Vagina (tissue), 2 donors: ENCODE results near the gene TSEN54. TPM values are rescaled to one million over a fixed set of nuclear protein-coding genes. Genes with fewer than 3 reads are reported as not detected.

Experiments
- DNase-seq, 2 donors: peaks; one replicate each; pipeline ENCODE4 v3.0.0-alpha.2; 2017; ENCODE audit errors: extremely low spot score in 2 of 2
- H3K27ac ChIP-seq: fragments of 200-600 bp; sonication (generic); one replicate; pipeline ENCODE4 v1.5.1; 2019
- H3K27me3 ChIP-seq: fragments of 200-600 bp; sonication (generic); one replicate; pipeline ENCODE4 v1.5.1; 2019
- H3K36me3 ChIP-seq, 2 donors: fragments of 200-600 bp; sonication (generic); one replicate each; pipeline ENCODE4 v1.5.1; 2017 to 2019
- H3K4me1 ChIP-seq: fragments of 200-600 bp; sonication (generic); one replicate; pipeline ENCODE4 v1.5.1; 2019
- H3K4me3 ChIP-seq, 2 donors: fragments of 200-600 bp; sonication (generic); 1 replicate in 1 of 2; 2 replicates in 1 of 2; pipeline ENCODE4 v1.5.1; 2016 to 2019
- H3K9me3 ChIP-seq: fragments of 200-600 bp; sonication (generic); one replicate; pipeline ENCODE4 v1.5.1; 2019
- CTCF ChIP-seq, 3 experiments: fragments of 450-650 bp in 2 of 3; fragments of 200-600 bp in 1 of 3; sonication (generic) in 1 of 3; IDR thresholded peaks; one replicate each; pipeline ENCODE4 v1.5.1; 2017 to 2019; ENCODE audit warnings: antibody characterized with exemption in 3 of 3, mild to moderate bottlenecking in 2 of 3, moderate library complexity in 2 of 3
- POLR2A ChIP-seq, 2 donors: fragments of 450-650 bp; IDR thresholded peaks; one replicate each; pipeline ENCODE4 v1.6.1; 2017; ENCODE audit warnings: antibody characterized with exemption in 2 of 2, mild to moderate bottlenecking in 2 of 2, moderate library complexity in 2 of 2
- POLR2AphosphoS5 ChIP-seq, 2 donors: sonication (generic); formaldehyde crosslinking; IDR thresholded peaks; one replicate each; pipeline ENCODE4 v1.9.0; 2017; ENCODE audit warnings: antibody characterized with exemption in 2 of 2, mild to moderate bottlenecking in 2 of 2, low read depth in 1 of 2; ENCODE audit not compliant: insufficient read depth in 1 of 2
- intact Hi-C: fragments of 100-400 bp; cut with DNase I; formaldehyde crosslinking; loops from one replicate; pipeline ENCODE4 v1.15.1; 2023
- total RNA-seq: library from RNA; depleted of rRNA; stranded (reverse); fragments of >200 nt; gene quantifications from one replicate; pipeline ENCODE4 v1.2.3, GENCODE V29; 2016

Gene TSEN54
- total RNA-seq, 1 donor from 2014 or later, result 30.9 TPM

DNA sequence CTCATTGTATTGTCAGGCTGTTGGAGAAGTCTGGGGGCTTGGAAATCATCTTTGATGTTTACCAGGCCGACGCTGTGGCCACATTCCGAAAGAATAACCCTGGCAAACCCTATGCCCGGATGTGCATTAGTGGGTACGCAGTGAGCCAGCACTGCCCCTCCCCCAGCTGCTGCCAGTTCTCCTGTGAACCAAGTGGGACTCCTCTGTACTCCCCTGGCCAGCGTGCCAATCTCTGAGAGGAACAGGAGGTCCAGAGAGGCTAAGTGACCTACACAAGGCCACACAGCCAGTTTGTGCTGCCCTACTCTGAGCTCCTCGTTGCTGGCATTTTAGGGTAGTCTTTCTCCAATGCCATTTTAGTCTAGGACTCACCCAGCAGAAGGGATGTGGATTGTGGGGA, 7.3 kb downstream of the TSEN54 start:
- intact Hi-C loops, result loop anchor here (5.0 kb wide), 1 partner anchor 64 kb away; the partner anchor contains the start of gene MYO15B
- Histone ChIP-seq H3K9me3 (no peaks in the 10 kb centered on the region), H3K4me3 (no peak overlapping the region), H3K4me1 (peaks cover 28% of the 10 kb centered on the region), H3K27ac (no peak overlapping the region), H3K36me3 (peaks cover 0 to 10% of the 10 kb centered on the region in 2 donors), H3K27me3 (no peaks in the 10 kb centered on the region)
- TF ChIP-seq POLR2A (IDR thresholded peaks at IDR 0.05), result no peak
- no peak for TF ChIP-seq CTCF (IDR thresholded peaks at IDR 0.05)
- no peak for TF ChIP-seq POLR2AphosphoS5 (IDR thresholded peaks at IDR 0.05; ENCODE audit: insufficient read depth in 1 of 2, low read depth in 1 of 2)
- no peak for DNase-seq

DNA sequence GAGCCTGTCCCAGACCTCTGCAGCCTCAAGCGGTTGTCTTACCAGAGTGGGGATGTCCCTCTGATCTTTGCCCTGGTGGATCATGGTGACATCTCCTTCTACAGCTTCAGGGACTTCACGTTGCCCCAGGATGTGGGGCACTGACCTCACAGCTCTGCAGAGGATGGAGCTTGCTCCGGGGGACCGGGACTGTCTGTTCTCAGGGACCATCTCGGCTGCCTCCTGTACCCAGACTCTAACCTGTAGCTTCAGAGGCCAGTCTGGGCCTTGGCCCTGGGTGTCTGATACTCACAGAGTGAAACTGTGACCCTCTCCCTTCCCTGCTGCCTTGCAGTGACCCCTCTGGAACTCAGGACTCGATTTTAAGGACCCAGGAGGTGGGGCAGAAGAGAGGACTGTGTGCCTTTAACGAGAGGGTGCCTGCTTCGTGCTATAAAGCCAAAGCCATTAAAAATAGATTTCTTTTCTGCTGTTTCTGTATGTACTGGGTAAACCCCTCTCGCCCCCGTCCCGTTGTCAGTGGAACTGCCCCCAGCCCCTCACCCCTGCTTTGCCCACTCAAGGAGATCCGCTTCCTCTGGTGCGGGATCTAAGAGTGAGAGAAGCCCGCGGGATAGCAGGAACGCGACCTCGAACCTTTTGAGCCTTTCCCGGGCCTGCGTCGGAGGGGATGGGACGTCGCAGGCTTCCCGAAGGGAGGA, 8.1 kb downstream of the TSEN54 start:
- H3K4me3 ChIP-seq, result peak overlapping the region; percentile 68 to 88
- H3K27me3 ChIP-seq, result no peaks in the 10 kb centered on the region
- intact Hi-C loops, result loop anchor here (5.0 kb wide), 1 partner anchor 63 kb away; the partner anchor contains the start of gene MYO15B
- peaks cover 28% of the 10 kb centered on the region for H3K4me1 ChIP-seq
- no peaks in the 10 kb centered on the region for H3K9me3 ChIP-seq
- TF ChIP-seq POLR2AphosphoS5 (IDR thresholded peaks at IDR 0.05; ENCODE audit: insufficient read depth in 1 of 2, low read depth in 1 of 2), result no peak
- TF ChIP-seq POLR2A (IDR thresholded peaks at IDR 0.05), result no peak
- TF ChIP-seq CTCF (IDR thresholded peaks at IDR 0.05), result no peak
- H3K36me3 ChIP-seq, result peaks cover 0 to 6% of the 10 kb centered on the region in 2 donors
- no peak for DNase-seq
- H3K27ac ChIP-seq, result peak overlapping the region; percentile 83

DNA sequence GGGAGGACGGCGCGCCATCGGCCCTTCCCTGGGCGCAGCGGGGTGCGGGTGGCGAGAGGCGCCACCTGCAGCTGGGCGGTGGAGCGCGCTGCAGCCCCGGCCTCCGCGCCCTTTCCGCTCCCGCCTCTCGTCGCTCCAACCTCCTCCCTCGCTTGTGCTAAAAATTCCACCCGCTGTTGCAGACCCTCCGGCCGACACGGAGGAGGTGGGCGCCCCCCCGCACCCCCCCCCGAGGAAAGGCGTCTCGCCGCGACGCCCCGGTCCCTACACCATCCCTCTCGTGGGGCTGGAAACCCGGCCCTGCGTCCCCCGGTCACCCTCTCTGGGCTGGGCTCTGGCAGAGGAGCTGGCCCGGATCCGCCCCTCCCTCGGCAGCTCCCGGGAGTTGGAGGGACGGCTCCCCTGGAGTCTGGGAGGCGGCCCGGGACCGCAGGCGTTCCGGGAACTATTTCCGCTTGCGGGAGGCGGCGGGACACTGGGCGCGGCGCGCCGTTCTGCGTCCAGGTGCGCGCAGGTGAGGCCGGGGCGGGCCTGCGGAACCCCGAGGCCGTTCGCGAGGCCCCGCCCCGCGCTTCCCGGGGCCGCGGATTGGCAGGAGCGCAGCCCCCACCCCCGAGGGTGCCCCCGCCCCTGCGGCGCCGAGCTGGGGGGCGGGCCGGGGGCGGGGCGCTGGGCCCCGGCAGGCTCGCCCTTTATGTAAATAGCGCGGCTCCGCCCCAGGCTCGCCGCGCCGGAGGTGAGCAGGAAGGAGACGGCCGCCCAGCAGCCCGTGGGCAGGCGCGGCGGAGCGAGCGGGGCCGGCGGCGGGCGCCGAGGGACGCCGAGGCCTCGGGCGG, 8.9 kb downstream of the TSEN54 start, which contains the start of gene LLGL2:
Gene LLGL2 (plus strand): TSS at position 728 of the 836 bp plus-strand sequence. CDS start 17,730 bp downstream, outside the sequence.
- Histone ChIP-seq H3K4me1 (peaks cover 28% of the 10 kb centered on the region), H3K27me3 (no peaks in the 10 kb centered on the region), H3K36me3 (no peaks in the 10 kb centered on the region), H3K9me3 (no peaks in the 10 kb centered on the region), H3K27ac (peak within 1 kb of the TSS; percentile 83), H3K4me3 (peak within 1 kb of the TSS; percentile 68 to 88)
- intact Hi-C loops, result loop anchor here (5.0 kb wide), 1 partner anchor 62 kb away; the partner anchor contains the start of gene MYO15B
- no peak for DNase-seq
- TF ChIP-seq POLR2AphosphoS5 (IDR thresholded peaks at IDR 0.05; ENCODE audit: insufficient read depth in 1 of 2, low read depth in 1 of 2) (peak in 1 of 2 donors; percentile 58), CTCF (IDR thresholded peaks at IDR 0.05) (peak in 1 of 3 experiments; percentile 29), POLR2A (IDR thresholded peaks at IDR 0.05) (peak in 1 of 2 donors; percentile 34)

- H3K9me3 ChIP-seq, result no peaks in the 10 kb centered on the region
- no peak for DNase-seq
- no peaks in the 10 kb centered on the region for H3K36me3 ChIP-seq
- no peaks in the 10 kb centered on the region for H3K27me3 ChIP-seq
- H3K4me1 ChIP-seq, result peaks cover 28% of the 10 kb centered on the region
- TF ChIP-seq POLR2A (IDR thresholded peaks at IDR 0.05) (no peak), POLR2AphosphoS5 (IDR thresholded peaks at IDR 0.05; ENCODE audit: insufficient read depth in 1 of 2, low read depth in 1 of 2) (no peak), CTCF (IDR thresholded peaks at IDR 0.05) (no peak)
- H3K4me3 ChIP-seq, result peak overlapping the region; percentile 68 to 88
- intact Hi-C loops, result no loop called here
- peak overlapping the region; percentile 51 for H3K27ac ChIP-seq
Observed at GRCh38 chr17:75525806-75526554, 9.7 kb downstream of the TSEN54 start.
